HG03159 (cell line): ENCODE measurements around the gene PPP2R5E.
"Not testable (repeated sequence)": the region's sequence is repeated elsewhere in the genome, so short reads cannot be mapped to it uniquely, and the experiment has no call there.

ENCODE experiments used
- ATAC-seq: cut with Tn5 transposase; IDR thresholded peaks from one replicate; pipeline ENCODE4 v1.9.1; 2021; ENCODE audit warnings: mild to moderate bottlenecking, moderate library complexity; ENCODE audit not compliant: unreplicated experiment

PPP2R5E gene

GRCh38 chr14:63388766-63389431 is 154.3 kb downstream of the PPP2R5E start:
- peak; percentile 85 for ATAC-seq

GRCh38 chr14:63387711-63388110 is 155.5 kb downstream of the PPP2R5E start:
- ATAC-seq: no peak

- peak; percentile 90 for ATAC-seq
Observed at GRCh38 chr14:63383776-63384367, 159.3 kb downstream of the PPP2R5E start.

DNA sequence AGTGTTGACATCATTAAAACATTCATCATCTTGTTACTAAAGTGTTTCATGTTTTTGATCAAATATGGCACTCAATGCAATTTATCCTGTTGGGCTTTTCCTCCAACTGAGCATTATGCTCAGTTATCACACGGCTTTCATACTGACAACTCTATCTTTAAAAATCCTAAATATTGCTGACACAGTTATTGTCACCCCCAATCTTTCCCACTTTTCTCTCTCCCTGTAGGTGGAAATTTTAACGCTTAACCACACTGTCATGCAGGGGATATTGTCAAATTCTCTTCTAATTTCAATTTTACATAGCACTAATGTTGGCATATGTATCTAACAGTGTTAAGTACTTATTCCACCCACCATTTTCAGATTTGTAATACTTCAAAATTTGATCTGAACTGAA is 164.7 kb downstream of the PPP2R5E start:
- ATAC-seq: no peak

GRCh38 chr14:63375769-63376168 is 167.4 kb downstream of the PPP2R5E start:
- no peak for ATAC-seq

DNA sequence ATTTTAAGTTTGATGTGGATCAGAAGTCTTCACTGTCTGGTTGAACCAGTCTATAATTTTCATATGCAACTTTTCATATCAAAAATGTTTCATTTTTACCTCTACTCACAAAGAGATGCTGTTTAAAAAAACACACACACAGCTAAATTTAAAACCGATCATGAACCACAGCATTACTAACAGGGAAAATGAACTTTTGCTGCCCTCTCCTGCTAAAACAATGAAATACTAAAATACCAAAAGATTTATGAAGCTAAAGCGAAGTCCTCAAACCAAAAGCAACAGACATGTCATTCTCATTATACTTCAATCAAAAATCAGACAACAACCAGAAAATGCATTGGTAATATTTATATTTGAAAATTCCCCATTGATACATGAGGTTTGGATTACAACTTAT is 171.6 kb downstream of the PPP2R5E start:
- not testable (repeated sequence) for ATAC-seq

DNA sequence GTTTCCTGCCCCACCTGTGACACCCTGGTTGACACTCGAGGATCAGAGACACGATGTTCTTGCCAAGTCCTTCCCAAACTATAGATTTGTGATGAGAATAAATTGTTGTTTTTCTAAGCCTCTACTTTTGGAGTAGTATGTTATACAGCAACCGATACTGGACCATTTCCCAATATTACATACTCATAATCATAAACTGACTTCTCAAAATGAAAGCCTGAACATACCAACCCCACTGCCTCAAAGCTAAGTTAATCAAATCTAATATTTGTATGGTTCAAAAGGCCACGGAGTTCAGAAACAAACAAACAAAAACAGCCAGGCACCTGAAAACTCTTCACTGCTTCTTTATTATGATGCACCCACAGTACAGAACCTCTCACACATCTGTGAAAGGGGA is 172.1 kb downstream of the PPP2R5E start:
- ATAC-seq: no peak

GRCh38 chr14:63367742-63368364 is 175.3 kb downstream of the PPP2R5E start:
- no peak for ATAC-seq

DNA sequence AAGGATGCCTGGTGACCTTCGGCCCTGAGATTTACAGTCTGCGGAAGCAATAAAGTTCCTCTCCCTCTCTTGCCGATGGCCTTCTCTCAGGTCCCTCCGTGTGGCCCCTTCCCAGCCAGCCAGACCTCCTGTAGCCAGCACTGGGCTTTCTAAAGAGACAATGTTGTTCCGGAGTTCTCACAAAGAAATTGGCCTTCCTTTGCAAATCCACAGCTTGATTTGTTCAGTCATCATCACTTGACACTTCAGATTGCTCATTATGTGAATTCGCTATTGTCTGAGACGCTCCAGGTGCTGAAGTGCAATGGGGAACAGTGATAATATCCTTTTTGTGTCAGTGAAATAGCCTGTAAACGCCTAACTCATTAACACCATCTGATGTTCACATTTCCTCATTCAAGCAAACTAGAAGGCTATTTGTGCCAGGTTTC is 180.8 kb downstream of the PPP2R5E start:
- ATAC-seq: no peak

DNA sequence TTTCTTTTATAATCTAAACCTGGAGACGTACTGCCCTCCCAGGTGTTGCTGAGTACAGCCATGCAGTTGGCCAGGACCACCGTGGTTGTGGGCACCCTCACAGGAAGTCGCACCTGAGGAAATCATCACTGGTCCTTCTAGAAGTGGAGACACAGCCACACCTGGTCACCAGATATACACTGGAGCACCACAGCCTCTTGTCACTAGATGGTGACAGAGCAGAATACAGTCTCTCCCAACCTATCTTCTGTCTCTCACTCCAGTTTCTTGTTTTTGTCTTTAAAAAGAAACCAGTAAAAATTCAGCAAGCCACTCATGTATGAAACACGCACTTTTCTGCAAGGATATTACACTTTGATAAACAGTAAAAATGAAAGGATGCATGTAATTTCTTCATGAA is 181.4 kb downstream of the PPP2R5E start:
- ATAC-seq: peak; percentile 49

DNA sequence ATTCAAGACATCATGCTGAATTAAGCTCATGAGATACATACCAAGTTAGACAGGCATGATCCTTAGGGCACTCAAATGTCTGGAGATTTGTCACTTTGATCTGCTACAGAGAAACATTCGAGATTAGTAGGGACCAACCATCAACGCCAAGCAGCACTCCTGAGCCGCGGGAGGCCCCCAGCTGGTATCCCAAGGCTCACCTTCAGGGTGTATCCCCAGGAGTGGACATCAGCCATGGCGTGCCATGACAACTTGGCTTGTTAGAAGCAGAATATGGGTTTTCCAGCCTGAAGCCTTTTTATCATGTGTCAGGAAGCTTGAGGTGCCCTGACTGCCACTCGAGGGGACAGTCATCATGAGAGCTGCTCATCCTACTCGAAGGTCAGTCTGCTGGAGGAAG is 185.3 kb downstream of the PPP2R5E start:
- no peak for ATAC-seq

GRCh38 chr14:63345826-63346225 is 197.4 kb downstream of the PPP2R5E start:
- no peak for ATAC-seq

GRCh38 chr14:63344336-63344735 is 198.8 kb downstream of the PPP2R5E start:
- ATAC-seq: no peak

DNA sequence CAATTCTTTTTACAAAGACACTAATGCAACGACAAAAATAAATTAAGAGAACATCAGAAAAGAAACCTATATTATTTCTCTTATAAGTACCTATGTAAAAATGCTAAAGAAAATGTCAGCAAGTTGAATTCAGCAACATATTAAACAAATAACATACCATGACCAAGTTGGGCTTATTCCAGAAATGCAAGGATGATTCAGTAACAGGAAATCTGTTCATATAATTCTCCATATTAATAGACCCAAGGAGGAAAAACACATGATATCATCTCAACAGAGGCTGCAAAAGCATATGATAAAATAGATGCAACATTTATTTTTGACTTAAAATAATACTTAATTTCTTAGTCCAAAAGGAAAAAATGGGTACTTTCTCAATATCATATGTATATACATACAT is 199.3 kb downstream of the PPP2R5E start:
- no peak for ATAC-seq

GRCh38 chr14:63342371-63342770 is 200.8 kb downstream of the PPP2R5E start:
- ATAC-seq: no peak

- ATAC-seq: no peak
Observed at GRCh38 chr14:63328787-63329737, 214.1 kb downstream of the PPP2R5E start.

DNA sequence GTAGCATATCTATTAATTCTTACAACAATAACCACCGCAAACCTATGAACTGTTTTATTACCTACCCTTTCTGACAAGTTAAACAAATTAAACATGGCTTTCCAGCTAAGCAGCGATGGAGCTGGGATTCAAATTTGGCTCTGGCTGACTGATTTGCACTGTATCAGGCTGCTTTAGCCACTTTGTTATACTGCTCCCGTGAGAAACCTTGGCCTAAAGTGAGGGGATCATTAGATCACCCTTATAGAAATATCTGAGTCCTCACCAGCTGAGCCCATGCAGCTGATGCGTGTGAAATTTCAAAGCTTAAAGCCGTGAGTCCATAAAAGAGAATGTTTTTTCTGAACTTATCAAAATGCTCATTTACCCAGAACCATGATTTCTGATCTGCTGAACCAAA is 216.3 kb downstream of the PPP2R5E start:
- ATAC-seq: no peak

DNA sequence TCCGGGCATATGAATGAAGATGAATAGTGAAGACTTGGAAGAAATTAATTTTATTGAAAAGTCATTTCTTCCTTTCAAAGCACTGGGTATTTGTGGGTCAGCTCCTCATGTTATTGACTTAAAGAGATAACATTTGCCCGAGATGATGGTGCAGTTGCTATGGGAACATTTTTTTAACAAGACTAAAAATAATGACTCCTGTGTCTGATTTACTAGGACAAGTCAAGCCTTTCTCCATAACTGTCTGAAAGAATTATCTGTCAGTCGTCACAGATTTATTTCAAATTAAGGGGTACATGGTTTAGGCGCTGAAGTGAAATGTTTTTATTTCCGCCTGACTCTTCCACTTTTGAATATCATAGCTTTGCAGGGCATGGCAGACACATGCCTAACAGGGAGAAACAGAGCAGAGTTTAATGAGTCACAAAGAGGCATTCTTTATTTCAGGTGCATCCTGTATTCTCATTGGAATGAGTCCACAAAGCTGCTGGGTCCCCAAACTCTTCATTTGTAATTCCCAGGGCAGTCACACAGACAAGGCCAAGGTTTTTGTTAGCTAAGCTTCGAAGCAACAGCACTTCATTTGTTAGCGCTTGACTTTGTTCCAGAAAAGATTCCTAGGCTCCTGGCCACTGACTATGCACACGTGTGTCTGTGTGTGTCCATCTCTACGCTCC is 220.1 kb downstream of the PPP2R5E start:
- ATAC-seq: no peak

- ATAC-seq: no peak
Observed at GRCh38 chr14:63322472-63322871, 220.7 kb downstream of the PPP2R5E start.
